Measurements from ENCODE around the gene ABCB11.

- TF ChIP-seq RAD21 (IDR thresholded peaks at IDR 0.05; ENCODE audit: low read length) (peak; percentile 21; the same call in 1 of the 2 replicates), REST (IDR thresholded peaks at IDR 0.05; ENCODE audit: low read depth, low read length) (no peak), CTCF (IDR thresholded peaks at IDR 0.05) (peak; percentile 72), USF1 (IDR thresholded peaks at IDR 0.05; ENCODE audit: borderline replicate concordance, low read depth) (no peak), FOXM1 (IDR thresholded peaks at IDR 0.05; ENCODE audit: low read depth) (no peak), MXI1 (IDR thresholded peaks at IDR 0.05; ENCODE audit: low read depth, low read length) (no peak), POLR2AphosphoS5 (IDR thresholded peaks at IDR 0.05; ENCODE audit: low read depth, low read length) (no peak), YY1 (IDR thresholded peaks at IDR 0.05; ENCODE audit: low read depth) (no peak), MAX (IDR thresholded peaks at IDR 0.05; ENCODE audit: low read depth) (no peak), TAF1 (IDR thresholded peaks at IDR 0.05; ENCODE audit: borderline replicate concordance, low read depth, low read length) (no peak), NFIC (IDR thresholded peaks at IDR 0.05; ENCODE audit: borderline replicate concordance) (no peak), MEF2A (IDR thresholded peaks at IDR 0.05; ENCODE audit: borderline replicate concordance, low read depth) (no peak)
Observed at GRCh38 chr2:168948621-168949212, 82.4 kb downstream of the ABCB11 start.

Measured in SK-N-SH (cell line).